SK-N-SH (cell line): ENCODE results near the gene PHF14. TPM values are rescaled to one million over a fixed set of nuclear protein-coding genes. Genes with fewer than 3 reads are reported as not detected.

Experiments used
- CTCF ChIA-PET: fragments of 300-600, 350-600 bp; formaldehyde crosslinking; extraction: SDS; loops from one replicate; lab custom pipeline; 2021; lab: Yijun Ruan, JAX
- POLR2A ChIA-PET: fragments of 350-600 bp; sonication (Branson Sonifier 250); formaldehyde crosslinking; extraction: SDS; loops from one replicate; lab custom pipeline; 2020; ENCODE audit warnings: antibody characterized with exemption, inconsistent platforms; lab: Yijun Ruan, JAX
- DNase-seq: peaks from one replicate; pipeline ENCODE4 v3.0.0; 2012
- H2AFZ ChIP-seq: fragments of 200-600 bp; sonication (generic); 2 replicates; pipeline ENCODE4 v1.8.1; 2016; ENCODE audit warnings: antibody characterized with exemption, mild to moderate bottlenecking, low read depth
- H3F3A ChIP-seq: fragments of 200-600 bp; sonication (generic); replicated peaks from 2 replicates; pipeline ENCODE3; 2016; ENCODE audit warnings: antibody characterized with exemption, mild to moderate bottlenecking; ENCODE audit not compliant: insufficient read depth
- H3K27ac ChIP-seq, 2 experiments: fragments of 200-500 bp in 1 of 2; fragments of 200-600 bp in 1 of 2; sonication (Bioruptor generic) in 1 of 2; sonication (generic), shearing (Covaris generic) in 1 of 2; 2 replicates each; pipeline versions ENCODE4 v1.5.1 to v1.6.1; 2014 to 2016; ENCODE audit warnings: low read depth in 2 of 2, inconsistent platforms in 1 of 2, low read length in 1 of 2, mild to moderate bottlenecking in 1 of 2, mixed read lengths in 1 of 2
- H3K27me3 ChIP-seq: fragments of 200-600 bp; sonication (generic), shearing (Covaris generic); 2 replicates; pipeline ENCODE4 v1.6.1; 2016; ENCODE audit warnings: mixed run types; ENCODE audit not compliant: insufficient read depth
- H3K36me3 ChIP-seq, 2 experiments: fragments of 200-500 bp in 1 of 2; fragments of 200-600 bp in 1 of 2; sonication (Bioruptor generic) in 1 of 2; sonication (generic) in 1 of 2; replicated peaks in 1 of 2; 2 replicates each; pipeline versions ENCODE3 to v1.5.1; 2014 to 2016; ENCODE audit warnings: low read length in 1 of 2, mild to moderate bottlenecking in 1 of 2; ENCODE audit not compliant: insufficient read depth in 2 of 2, control insufficient read depth in 1 of 2
- H3K4me1 ChIP-seq, 2 experiments: fragments of 200-500 bp in 1 of 2; fragments of 200-600 bp in 1 of 2; sonication (Bioruptor generic) in 1 of 2; sonication (generic), shearing (Covaris generic) in 1 of 2; 2 replicates each; pipeline versions ENCODE4 v1.5.1 to v1.6.1; 2014 to 2016; ENCODE audit warnings: low read depth in 1 of 2, low read length in 1 of 2, mixed run types in 1 of 2; ENCODE audit not compliant: insufficient read depth in 2 of 2, control insufficient read depth in 1 of 2
- H3K4me2 ChIP-seq: fragments of 200-600 bp; sonication (generic), shearing (Covaris generic); 2 replicates; pipeline ENCODE4 v1.6.1; 2017; ENCODE audit warnings: mixed run types
- H3K4me3 ChIP-seq, 2 experiments: fragments of 200-500 bp in 1 of 2; fragments of 200-600 bp in 1 of 2; sonication (Bioruptor generic) in 1 of 2; sonication (generic), shearing (Covaris generic) in 1 of 2; 2 replicates each; pipeline versions ENCODE4 v1.5.1 to v1.8.1; 2014 to 2016; ENCODE audit warnings: low read depth in 2 of 2, inconsistent platforms in 1 of 2, low read length in 1 of 2, mild to moderate bottlenecking in 1 of 2, mixed read lengths in 1 of 2, moderate library complexity in 1 of 2
- H3K79me2 ChIP-seq: fragments of 200-600 bp; sonication (generic); 2 replicates; pipeline ENCODE4 v1.8.1; 2017; ENCODE audit warnings: mild to moderate bottlenecking; ENCODE audit not compliant: insufficient read depth
- H3K9ac ChIP-seq: fragments of 200-600 bp; sonication (generic); 2 replicates; pipeline ENCODE4 v1.6.1; 2017; ENCODE audit warnings: mixed run types
- H3K9me2 ChIP-seq: fragments of 200-600 bp; sonication (generic); 2 replicates; pipeline ENCODE4 v1.6.1; 2017; ENCODE audit warnings: mixed run types
- H3K9me3 ChIP-seq: fragments of 200-600 bp; sonication (generic); 2 replicates; pipeline ENCODE4 v1.6.1; 2017; ENCODE audit warnings: mixed run types, mild to moderate bottlenecking, moderate library complexity
- H4K20me1 ChIP-seq: fragments of 200-600 bp; sonication (generic); 2 replicates; pipeline ENCODE4 v1.6.1; 2017; ENCODE audit warnings: mild to moderate bottlenecking, mixed run types; ENCODE audit not compliant: insufficient read depth
- EP300 ChIP-seq, 2 experiments: IDR thresholded peaks; 2 replicates each; pipeline versions ENCODE4 v1.4.0 to v1.6.1; 2012; ENCODE audit warnings: borderline replicate concordance in 1 of 2, low read depth in 1 of 2, low read length in 1 of 2
- EZH2phosphoT487 ChIP-seq: fragments of 200-600 bp; sonication (generic); IDR thresholded peaks from 2 replicates; pipeline ENCODE4 v1.6.1; 2017; ENCODE audit warnings: low read depth, mixed run types, mild to moderate bottlenecking, antibody characterized with exemption, moderate library complexity, borderline replicate concordance
- FOXM1 ChIP-seq: IDR thresholded peaks from 2 replicates; pipeline ENCODE4 v1.4.0; 2012; ENCODE audit warnings: low read depth, mild to moderate bottlenecking
- JUND ChIP-seq: IDR thresholded peaks from 2 replicates; pipeline ENCODE4 v1.4.0; 2012
- MXI1 ChIP-seq: IDR thresholded peaks from 2 replicates; pipeline ENCODE4 v1.6.1; 2012; ENCODE audit warnings: mild to moderate bottlenecking, low read depth, low read length, improper control_type of control experiment
- NRF1 ChIP-seq: IDR thresholded peaks from 2 replicates; pipeline ENCODE4 v1.6.1; 2012; ENCODE audit warnings: low read depth, mild to moderate bottlenecking, low read length
- RFX5 ChIP-seq: IDR thresholded peaks from 2 replicates; pipeline ENCODE4 v1.6.1; 2012; ENCODE audit warnings: mild to moderate bottlenecking, improper control_type of control experiment, low read length
- RXRA ChIP-seq: IDR thresholded peaks from 2 replicates; pipeline ENCODE4 v1.4.0; 2012; ENCODE audit warnings: low read depth, mild to moderate bottlenecking, borderline replicate concordance
- SIN3A ChIP-seq: IDR thresholded peaks from 2 replicates; pipeline ENCODE4 v1.6.1; 2012; ENCODE audit warnings: low read depth, mild to moderate bottlenecking, low read length, moderate library complexity, borderline replicate concordance
- SMC3 ChIP-seq: IDR thresholded peaks from 2 replicates; pipeline ENCODE4 v1.6.1; 2012; ENCODE audit warnings: low read depth, low read length, improper control_type of control experiment
- WGBS: methylation state at CpG from one replicate; pipeline ENCODE4 v1.1.6; 2017; ENCODE audit warnings: low lambda C conversion rate; 5-methylcytosine and 5-hydroxymethylcytosine counted together
- polyA plus RNA-seq, 3 experiments: library from polyadenylated mRNA; depleted of rRNA; stranded (reverse); fragments of >200 nt; gene quantifications; 2 replicates each; pipeline ENCODE4 v1.2.3, GENCODE V29; 2012
- TF ChIP-seq, protein P1 (sequence below): IDR thresholded peaks from 2 replicates; pipeline ENCODE4 v1.4.0; 2012; ENCODE audit warnings: low read depth
- TF ChIP-seq, protein P2 (sequence below): IDR thresholded peaks from 2 replicates; pipeline ENCODE4 v1.4.0; 2012; ENCODE audit warnings: low read depth, borderline replicate concordance
- TF ChIP-seq, protein P3 (sequence below): fragments of 150-350 bp; IDR thresholded peaks from 2 replicates; pipeline ENCODE4 v1.6.1; 2017; ENCODE audit warnings: antibody characterized with exemption, low read length, low read depth, borderline replicate concordance

Gene PHF14
- polyA plus RNA-seq, 1 of the 3 experiments (the other 2 are of a cell fraction) = 19.2 TPM

DNA sequence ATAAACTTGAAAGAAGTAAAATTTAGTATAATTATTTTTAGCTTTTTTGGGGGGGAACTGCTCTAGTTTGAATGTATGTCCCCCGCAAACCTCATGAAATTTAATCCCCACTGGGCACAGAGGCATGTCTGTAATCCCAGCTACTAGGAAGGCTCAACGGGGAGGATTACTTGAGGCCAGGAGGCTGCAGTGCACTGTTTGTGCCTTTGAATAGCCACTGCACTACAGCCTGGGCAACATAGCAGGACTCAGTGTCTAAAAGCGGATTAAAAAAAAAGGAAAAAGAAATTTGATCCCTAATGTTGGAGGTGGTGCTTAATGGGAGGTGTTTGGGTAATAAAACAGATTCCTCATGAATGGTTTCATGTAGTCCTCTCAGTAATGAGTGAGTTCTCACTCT lies 43.1 kb upstream of the PHF14 start:
- Histone ChIP-seq H3K9me3 (no peaks in the 10 kb centered on the region), H3K9me2 (no peaks in the 10 kb centered on the region), H3K4me3 (no peak overlapping the region), H3K9ac (no peak overlapping the region), H3F3A (peaks cover 13% of the 10 kb centered on the region), H3K4me1 (peaks cover 0 to 9% of the 10 kb centered on the region in 2 experiments; a peak in 2 of 4 replicates), H3K27ac (no peak overlapping the region), H3K36me3 (peaks cover 29 to 37% of the 10 kb centered on the region in 2 experiments), H3K4me2 (no peak overlapping the region), H2AFZ (no peak overlapping the region), H4K20me1 (no peaks in the 10 kb centered on the region), H3K27me3 (no peaks in the 10 kb centered on the region), H3K79me2 (peaks cover 13% of the 10 kb centered on the region)
- POLR2A ChIA-PET = no interaction called here
- no peak for DNase-seq
- CTCF ChIA-PET = interaction anchor here (0.8 to 1.5 kb wide), 2 partner anchors 28 to 413 kb away, joined by 3 to 4 read pairs; no protein-coding TSS in a partner anchor
- whole genome bisulfite sequencing = 94% methylated on average over 3 of the region's 3 CpGs
- TF ChIP-seq, protein P1, sequence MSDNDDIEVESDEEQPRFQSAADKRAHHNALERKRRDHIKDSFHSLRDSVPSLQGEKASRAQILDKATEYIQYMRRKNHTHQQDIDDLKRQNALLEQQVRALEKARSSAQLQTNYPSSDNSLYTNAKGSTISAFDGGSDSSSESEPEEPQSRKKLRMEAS = no peak
- TF ChIP-seq MXI1 = no peak
- no peak for TF ChIP-seq EP300 (IDR thresholded peaks at IDR 0.05; ENCODE audit: borderline replicate concordance in 1 of 2, low read depth in 1 of 2, low read length in 1 of 2)
- no peak for TF ChIP-seq SMC3

DNA sequence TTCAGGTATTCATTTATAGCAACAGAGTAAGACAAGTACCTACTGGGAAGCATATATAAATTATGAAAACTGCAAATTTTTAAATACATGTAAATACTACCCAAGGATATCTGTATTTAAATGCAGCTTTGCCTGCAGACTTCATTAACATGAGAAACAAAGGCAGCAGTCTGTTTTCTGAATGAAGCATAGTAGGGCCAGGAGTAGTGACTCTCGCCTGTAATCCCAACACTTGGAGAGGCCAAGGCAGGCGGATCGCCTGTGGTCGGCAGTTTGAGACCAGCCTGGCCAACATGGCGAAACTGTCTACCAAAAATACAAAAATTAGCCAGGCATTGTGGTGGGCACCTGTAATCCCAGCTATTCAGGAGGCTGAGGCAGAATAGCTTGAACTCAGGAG lies 42.5 kb upstream of the PHF14 start:
- no peak overlapping the region for H3K4me2 ChIP-seq
- H3K36me3 ChIP-seq = peaks cover 35 to 43% of the 10 kb centered on the region in 2 experiments
- H3F3A ChIP-seq = peaks cover 13% of the 10 kb centered on the region
- H3K4me1 ChIP-seq = peaks cover 0 to 9% of the 10 kb centered on the region in 2 experiments; a peak in 2 of 4 replicates
- POLR2A ChIA-PET = no interaction called here
- no peaks in the 10 kb centered on the region for H4K20me1 ChIP-seq
- H3K79me2 ChIP-seq = peaks cover 19% of the 10 kb centered on the region
- DNase-seq = no peak
- no peak overlapping the region for H3K27ac ChIP-seq
- H3K27me3 ChIP-seq = no peaks in the 10 kb centered on the region
- no peaks in the 10 kb centered on the region for H3K9me2 ChIP-seq
- H3K4me3 ChIP-seq = no peak overlapping the region
- 98% methylated on average over 5 of the region's 5 CpGs for whole genome bisulfite sequencing
- no peaks in the 10 kb centered on the region for H3K9me3 ChIP-seq
- H3K9ac ChIP-seq = no peak overlapping the region
- CTCF ChIA-PET = no interaction called here
- H2AFZ ChIP-seq = no peak overlapping the region
- TF ChIP-seq NRF1 (no peak), RFX5 (no peak), MXI1 (no peak), JUND (no peak), FOXM1 (no peak), EZH2phosphoT487 (no peak), SMC3 (no peak), SIN3A (no peak), RXRA (no peak)
- TF ChIP-seq, protein P2, sequence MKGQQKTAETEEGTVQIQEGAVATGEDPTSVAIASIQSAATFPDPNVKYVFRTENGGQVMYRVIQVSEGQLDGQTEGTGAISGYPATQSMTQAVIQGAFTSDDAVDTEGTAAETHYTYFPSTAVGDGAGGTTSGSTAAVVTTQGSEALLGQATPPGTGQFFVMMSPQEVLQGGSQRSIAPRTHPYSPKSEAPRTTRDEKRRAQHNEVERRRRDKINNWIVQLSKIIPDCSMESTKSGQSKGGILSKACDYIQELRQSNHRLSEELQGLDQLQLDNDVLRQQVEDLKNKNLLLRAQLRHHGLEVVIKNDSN = no peak
- TF ChIP-seq, protein P1 = no peak
- TF ChIP-seq, protein P3, sequence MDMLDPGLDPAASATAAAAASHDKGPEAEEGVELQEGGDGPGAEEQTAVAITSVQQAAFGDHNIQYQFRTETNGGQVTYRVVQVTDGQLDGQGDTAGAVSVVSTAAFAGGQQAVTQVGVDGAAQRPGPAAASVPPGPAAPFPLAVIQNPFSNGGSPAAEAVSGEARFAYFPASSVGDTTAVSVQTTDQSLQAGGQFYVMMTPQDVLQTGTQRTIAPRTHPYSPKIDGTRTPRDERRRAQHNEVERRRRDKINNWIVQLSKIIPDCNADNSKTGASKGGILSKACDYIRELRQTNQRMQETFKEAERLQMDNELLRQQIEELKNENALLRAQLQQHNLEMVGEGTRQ = no peak
